GM12874 (cell line): ENCODE data around the gene ZP2.

Experiments used
- CTCF ChIP-seq: IDR thresholded peaks from 2 replicates; pipeline ENCODE4 v1.5.1; 2011; ENCODE audit warnings: low read depth, mild to moderate bottlenecking, control low read depth, low read length, moderate library complexity; ENCODE audit not compliant: insufficient read depth

ZP2 gene

DNA sequence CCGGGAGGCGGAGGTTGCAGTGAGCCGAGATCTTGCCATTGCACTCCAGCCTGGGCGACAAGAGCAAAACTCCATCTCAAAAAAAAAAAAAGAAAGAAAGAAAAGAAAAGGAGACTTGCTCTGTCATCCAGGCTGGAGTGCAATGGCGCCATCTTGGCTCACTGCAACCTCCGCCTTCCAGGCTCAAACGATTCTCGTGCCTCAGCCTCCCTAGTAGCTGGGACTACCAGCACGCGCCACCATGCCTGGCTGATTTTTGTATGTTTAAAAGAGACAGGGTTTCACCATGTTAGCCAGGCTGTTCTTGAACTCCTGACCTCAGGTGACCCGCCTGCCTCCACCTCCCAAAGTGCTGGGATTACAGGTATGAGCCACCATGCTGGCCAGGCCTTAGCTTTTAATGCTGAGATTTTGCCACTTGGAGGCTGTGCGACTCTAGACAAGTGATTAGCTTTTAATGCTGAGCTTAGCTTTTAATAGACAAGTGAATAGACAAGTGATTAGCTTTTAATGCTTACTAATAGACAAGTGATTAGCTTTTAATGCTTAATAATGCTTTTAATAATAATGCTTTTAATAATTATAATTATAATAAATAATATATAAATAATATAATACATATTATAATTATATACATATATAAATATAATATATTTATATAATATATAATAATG is 43.3 kb downstream of the ZP2 start:
- no peak for TF ChIP-seq CTCF

- no peak for TF ChIP-seq CTCF
These were observed 44.0 kb downstream of the ZP2 start for GRCh38 chr16:21167360-21167759.

GRCh38 chr16:21166561-21166961 is 44.8 kb downstream of the ZP2 start:
- no peak for TF ChIP-seq CTCF

DNA sequence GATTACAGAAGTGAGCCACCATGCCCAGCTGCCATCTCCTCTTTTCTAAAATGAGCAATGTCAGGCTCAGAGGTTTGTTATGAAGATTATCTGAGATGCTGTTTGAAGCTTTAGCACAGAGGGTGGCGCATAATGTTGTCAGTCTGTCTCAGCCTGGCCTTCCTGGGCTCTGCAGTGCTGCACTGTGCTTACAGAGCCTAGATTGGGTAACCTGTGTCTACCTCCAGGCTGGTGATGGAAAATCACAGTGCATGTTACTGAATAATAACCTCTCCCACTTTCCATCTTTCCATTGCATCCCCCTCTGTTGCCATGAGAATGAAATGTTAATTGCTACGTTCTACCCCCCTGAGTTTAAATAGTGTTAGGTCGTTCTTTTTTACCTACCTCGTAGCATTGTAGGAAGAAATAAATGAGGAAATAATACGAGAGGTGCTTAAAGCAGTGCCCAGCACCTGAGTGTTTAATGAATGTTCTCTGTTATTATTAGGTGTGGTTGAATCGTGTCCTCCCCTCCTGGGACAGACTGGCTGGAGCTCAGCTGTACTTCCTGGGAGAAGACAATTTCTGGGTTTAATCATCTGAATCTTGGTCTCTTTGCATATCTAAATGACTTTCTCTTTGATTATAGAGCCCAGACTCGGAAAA is 46.7 kb downstream of the ZP2 start:
- no peak for TF ChIP-seq CTCF

DNA sequence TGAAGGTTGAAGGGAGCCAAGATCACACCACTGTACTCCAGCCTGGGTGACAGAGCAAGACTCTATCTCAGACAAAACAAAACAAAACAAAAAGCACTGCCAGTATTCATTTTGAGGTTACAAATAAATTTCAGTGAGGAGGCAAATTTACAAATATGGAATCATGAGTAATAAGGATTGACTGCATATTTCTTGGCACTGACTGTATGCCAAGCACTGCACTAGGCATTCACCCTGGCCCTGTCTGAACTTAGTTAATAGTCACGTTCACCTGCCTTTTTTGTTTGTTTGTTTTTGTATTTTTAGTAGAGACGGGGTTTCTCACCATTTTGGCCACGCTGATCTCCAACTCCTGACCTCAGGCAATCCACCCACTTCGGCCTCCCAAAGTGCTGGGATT is 47.8 kb downstream of the ZP2 start:
- TF ChIP-seq CTCF = no peak

DNA sequence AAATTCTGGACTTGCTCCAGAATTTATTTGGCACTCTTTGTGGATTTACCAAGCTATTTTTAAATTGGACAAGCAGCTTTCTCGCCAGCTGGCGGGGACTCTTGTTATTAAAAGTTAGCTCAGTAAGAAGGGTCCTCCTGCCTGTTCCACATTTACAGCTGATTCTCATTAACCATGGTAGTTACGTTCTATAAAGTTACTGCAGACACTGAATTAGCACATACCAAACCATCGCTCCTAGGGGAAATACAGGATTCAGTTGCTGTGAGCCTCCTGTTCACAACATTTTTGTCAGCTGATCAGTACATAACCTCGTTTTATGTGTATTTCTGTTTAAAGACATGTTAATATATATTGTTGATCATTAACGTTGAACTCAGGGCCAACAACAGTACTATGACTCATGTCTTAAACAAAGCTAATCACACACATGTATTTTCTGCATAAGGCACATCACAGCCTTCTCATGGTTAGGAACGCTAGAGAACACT is 48.7 kb downstream of the ZP2 start:
- no peak for TF ChIP-seq CTCF

GRCh38 chr16:21161211-21161610 is 50.2 kb downstream of the ZP2 start:
- no peak for TF ChIP-seq CTCF
